ENCODE measurements around the gene HEXB. TPM values are rescaled to one million over a fixed set of nuclear protein-coding genes. Genes with fewer than 3 reads are reported as not detected.
A peak's percentile ranks its signal among the peaks of the same experiment; 100 is the strongest.

The HEXB gene
- total and polyA plus RNA-seq, 2 of the 4 experiments (the other 2 are of a cell fraction): 76.7 to 126 TPM

DNA sequence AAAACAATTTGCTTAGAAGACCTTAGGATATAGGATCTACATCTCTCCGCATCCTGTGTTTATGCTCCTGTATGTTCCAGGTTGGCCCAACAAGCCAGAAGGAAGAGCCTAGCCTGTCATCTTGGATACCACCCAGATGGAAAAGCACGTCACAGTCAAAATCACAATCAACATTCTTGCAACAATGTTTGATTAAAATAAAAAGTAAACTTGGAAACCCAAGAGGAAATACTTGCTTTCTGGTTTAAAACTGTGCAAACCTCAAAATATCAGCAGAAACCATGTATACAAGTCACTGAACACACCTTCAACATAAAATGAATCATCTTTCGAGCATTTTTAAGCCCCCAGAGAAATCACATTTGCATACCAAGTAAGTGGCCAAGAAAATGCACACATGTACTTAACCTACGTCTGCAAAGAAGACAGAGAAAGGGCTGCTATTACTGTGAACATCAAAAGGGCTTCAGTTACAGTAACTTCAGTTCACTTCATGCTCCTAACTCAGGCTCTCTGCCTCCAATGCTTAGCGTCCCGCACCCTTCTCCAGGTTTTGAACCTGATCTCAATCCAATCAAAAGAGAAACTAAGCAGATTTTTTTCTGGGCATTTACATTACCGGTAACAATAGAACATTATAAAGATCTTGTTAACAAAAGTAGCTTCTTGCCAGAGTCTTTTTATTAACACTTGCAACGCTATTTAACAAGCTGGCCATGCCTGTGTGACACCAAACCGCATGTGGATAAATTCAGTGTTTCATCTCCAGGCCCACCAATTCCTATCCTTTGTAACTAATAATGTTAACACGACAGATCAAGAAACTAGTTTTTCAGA lies 45.8 kb upstream of the HEXB start:
- TSS peak; percentile 7 for BruUV-seq (replicated peaks)

More for the DNA sequence above, 45.8 kb upstream of the HEXB start:
- dilution Hi-C loops (cut with HindIII; ENCODE audit: low sequenced_read_pairs, unreplicated experiment) (no loop called here), intact Hi-C loops (cut with micrococcal nuclease) (loop anchor here (2.0 to 10.0 kb wide), 2 partner anchors 96 to 144 kb away; no protein-coding TSS in a partner anchor), in situ Hi-C loops (cut with MboI; ENCODE audit: low sequenced_read_pairs) (no loop called here)
- H2BK120ac ChIP-seq (ENCODE audit: low read depth, low read length): peak overlapping the region; percentile 79
- H2BK5ac ChIP-seq (ENCODE audit: low read depth, low read length, poor library complexity, severe bottlenecking): peak overlapping the region; percentile 91
- TF ChIP-seq RFX5 (IDR thresholded peaks at IDR 0.05; ENCODE audit: low read depth, low read length) (no peak), MXI1 (IDR thresholded peaks at IDR 0.05; ENCODE audit: borderline replicate concordance, low read depth, low read length) (0 out of 2 replicates have a peak, but pooled peaks have one; percentile 24)
- peak overlapping the region; percentile 59 for H2AK5ac ChIP-seq (ENCODE audit: low read depth, low read length)
- H3K14ac ChIP-seq (replicated peaks; ENCODE audit: low read depth, low read length): peak overlapping the region; percentile 91
- 0 out of 3 replicates have a peak overlapping the region, but pooled peaks have one; percentile 0 for H2BK15ac ChIP-seq (ENCODE audit: low read depth, low read length)
- H4K20me1 ChIP-seq (ENCODE audit: insufficient read depth, low read length): peaks cover 33% of the 10 kb centered on the region
- H3K4ac ChIP-seq (ENCODE audit: low read depth, low read length): peak overlapping the region; percentile 84
- ChIA-PET CTCF (interaction anchor here (1.3 kb wide), 1 partner anchor 593 kb away, joined by 3 read pairs; no protein-coding TSS in a partner anchor), POLR2A (ENCODE audit: unreplicated experiment) (interaction anchor here (1.4 kb wide), 1 partner anchor 599 kb away, joined by 3 read pairs; no protein-coding TSS in a partner anchor)
- peak overlapping the region; percentile 92; the same call in 1 of the 2 replicates for H3K18ac ChIP-seq (ENCODE audit: low read depth, low read length)
- H2AK9ac ChIP-seq (replicated peaks; ENCODE audit: low read depth, low read length, poor library complexity): peak overlapping the region; percentile 83
- H3K4me3 ChIP-seq (ENCODE audit: insufficient read depth, low read depth, low read length): peak overlapping the region; percentile 95
- peak overlapping the region; percentile 80 for H3K56ac ChIP-seq (ENCODE audit: extremely low read depth, insufficient read depth, low read length)
- H3K9ac ChIP-seq (ENCODE audit: low read depth, low read length): peak overlapping the region; percentile 83
- peak overlapping the region; percentile 33; the same call in 1 of the 2 replicates for H4K5ac ChIP-seq (ENCODE audit: low read depth, low read length)
- peaks cover 30% of the 10 kb centered on the region for H3K9me1 ChIP-seq (ENCODE audit: insufficient read depth, low read length)
- peak overlapping the region; percentile 91 for H2AFZ ChIP-seq (replicated peaks; ENCODE audit: low read length, poor library complexity)
- WGBS, 2 experiments (ENCODE audit: extremely low coverage in 2 of 2, insufficient read length in 1 of 2): 0% methylated on average over 2 of the region's 10 CpGs; no CpG with 5 or more reads in 1 of the 2 experiments
- DNase-seq: peak; percentile 61
- peak overlapping the region; percentile 14 for H2BK20ac ChIP-seq (ENCODE audit: low read depth, low read length)
- peak overlapping the region; percentile 9 to 70; a peak in 3 of 4 replicates for H4K8ac ChIP-seq (ENCODE audit: low read depth in 2 of 2, low read length in 2 of 2)
- no peaks in the 10 kb centered on the region for H3K27me3 ChIP-seq (ENCODE audit: control insufficient read depth, insufficient read depth, low read length)
- peak overlapping the region; percentile 37 for H3K23ac ChIP-seq (ENCODE audit: low read depth, low read length)
- no peak for ATAC-seq (ENCODE audit: low read depth)
- peak overlapping the region; percentile 92 for H3K4me2 ChIP-seq (ENCODE audit: low read depth, low read length)
- peaks cover 10% of the 10 kb centered on the region for H3K36me3 ChIP-seq (ENCODE audit: control insufficient read depth, insufficient read depth, low read length)
- no peaks in the 10 kb centered on the region for H3K9me3 ChIP-seq (ENCODE audit: control insufficient read depth, insufficient read depth, low read length)
- peaks cover 18% of the 10 kb centered on the region for H3K4me1 ChIP-seq (ENCODE audit: control insufficient read depth, insufficient read depth, low read length)
- H3K27ac ChIP-seq (ENCODE audit: insufficient read depth, low read length): peak overlapping the region; percentile 82
- H3K79me1 ChIP-seq (ENCODE audit: low read depth in 1 of 2, low read length in 2 of 2): peaks cover 12 to 53% of the 10 kb centered on the region in 2 experiments
- peak overlapping the region; percentile 51 for H4K91ac ChIP-seq (ENCODE audit: insufficient read depth, low read depth, low read length)

Measured in IMR-90 (cell line).